Astrocyte of the spinal cord (primary cell): Measurements from ENCODE around the gene ZNF565.

Experiments used
- DNase-seq: peaks from one replicate; pipeline ENCODE4 v3.0.0; 2011; ENCODE audit warnings: low read depth, low spot score
- H3K4me3 ChIP-seq: 2 replicates; pipeline ENCODE4 v1.5.1; 2011; ENCODE audit warnings: low read depth, mild to moderate bottlenecking, low read length, moderate library complexity
- CTCF ChIP-seq: IDR thresholded peaks from 2 replicates; pipeline ENCODE4 v1.5.1; 2012; ENCODE audit warnings: low read depth, mild to moderate bottlenecking, low read length, inconsistent platforms
- in situ Hi-C: cut with HindIII; loops from 2 replicates; pipeline ENCODE4 v1.10.0; 2017; ENCODE audit warnings: low sequenced_read_pairs

The ZNF565 gene

GRCh38 chr19:36214386-36215275 lies at the start of gene ZNF565, which contains the start of gene ZNF146:
ZNF565 (minus strand) TSS chr19:36214665; CDS start chr19:36201985, 12,680 bp downstream.
ZNF146 (plus strand) TSS chr19:36215106; CDS start chr19:36236441, 21,335 bp downstream.
- H3K4me3 ChIP-seq = peak within 1 kb of the TSS; percentile 83
- no peak for TF ChIP-seq CTCF
- DNase-seq = peak; percentile 99
- in situ Hi-C loops = no loop called here

GRCh38 chr19:36259211-36259610 lies 44.7 kb upstream of the ZNF565 start:
- H3K4me3 ChIP-seq = no peak overlapping the region
- no peak for DNase-seq
- in situ Hi-C loops = no loop called here
- TF ChIP-seq CTCF = no peak

- no peak for TF ChIP-seq CTCF
- DNase-seq = no peak
- in situ Hi-C loops = no loop called here
- H3K4me3 ChIP-seq = no peak overlapping the region
These were observed 43.8 kb upstream of the ZNF565 start for GRCh38 chr19:36258028-36258875.

- no peak for DNase-seq
- in situ Hi-C loops = no loop called here
- TF ChIP-seq CTCF = no peak
- peak overlapping the region; percentile 37 for H3K4me3 ChIP-seq
These were observed 43.0 kb upstream of the ZNF565 start for GRCh38 chr19:36257520-36257876.

- in situ Hi-C loops = no loop called here
- DNase-seq = no peak
- no peak for TF ChIP-seq CTCF
- H3K4me3 ChIP-seq = peak overlapping the region; percentile 37
These were observed 42.5 kb upstream of the ZNF565 start for GRCh38 chr19:36256853-36257519.

GRCh38 chr19:36256064-36256463 lies 41.6 kb upstream of the ZNF565 start:
- no peak for TF ChIP-seq CTCF
- no peak for DNase-seq
- no peak overlapping the region for H3K4me3 ChIP-seq
- in situ Hi-C loops = no loop called here
